H54 (cell line): Measurements from ENCODE around the gene OR13C8.
A peak's percentile ranks its signal among the peaks of the same experiment; 100 is the strongest.
"Not testable (repeated sequence)": the region's sequence is repeated elsewhere in the genome, so short reads cannot be mapped to it uniquely, and the experiment has no call there.

Experiments used
- DNase-seq: peaks from one replicate; pipeline ENCODE4 v3.0.0; 2011; ENCODE audit warnings: low spot score, mixed read lengths; ENCODE audit not compliant: insufficient read length
- FAIRE-seq: peaks from 3 replicates; lab custom pipeline; 2011; peaks lifted over from hg19 to GRCh38; lab: Jason Lieb, UNC
- POLR2A ChIP-seq: IDR thresholded peaks from 2 replicates; pipeline ENCODE4 v1.6.1; 2011; ENCODE audit warnings: low read depth, mild to moderate bottlenecking, low read length

The OR13C8 gene

GRCh38 chr9:104568868-104569267 lies at the start of gene OR13C8:
OR13C8 (plus strand) TSS chr9:104569168; CDS start chr9:104569168, 0 bp downstream.
- no peak for TF ChIP-seq POLR2A
- FAIRE-seq, result peak; percentile 6
- no peak for DNase-seq

- DNase-seq, FAIRE-seq: not testable (repeated sequence)
Observed at GRCh38 chr9:104520241-104520640, 48.7 kb upstream of the OR13C8 start.

- FAIRE-seq, result no peak
- no peak for DNase-seq
- TF ChIP-seq POLR2A, result no peak
Observed at GRCh38 chr9:104527109-104527508, 41.9 kb upstream of the OR13C8 start, which contains the start of gene OR13C4. OR13C4 (minus strand) TSS chr9:104527209; CDS start chr9:104527209, 0 bp downstream.

GRCh38 chr9:104536756-104537155 lies 32.2 kb upstream of the OR13C8 start, which contains the start of gene OR13C3:
OR13C3 (minus strand) TSS chr9:104536856; CDS start chr9:104536723, 133 bp downstream.
- DNase-seq (no peak), FAIRE-seq (peak; percentile 92)
- TF ChIP-seq POLR2A, result no peak

- DNase-seq (no peak), FAIRE-seq (peak; percentile 11)
- TF ChIP-seq POLR2A, result no peak
Observed at GRCh38 chr9:104539275-104539674, 29.7 kb upstream of the OR13C8 start.

- TF ChIP-seq POLR2A, result no peak
- DNase-seq (no peak), FAIRE-seq (no peak)
Observed at GRCh38 chr9:104544644-104545043, 24.3 kb upstream of the OR13C8 start.

- no peak for TF ChIP-seq POLR2A
Observed at GRCh38 chr9:104553261-104553660, 15.7 kb upstream of the OR13C8 start.

GRCh38 chr9:104555521-104555920 lies 13.4 kb upstream of the OR13C8 start:
- FAIRE-seq (peak; percentile 55), DNase-seq (no peak)
- TF ChIP-seq POLR2A, result no peak

More at GRCh38 chr9:104553261-104553660, 15.7 kb upstream of the OR13C8 start:
- FAIRE-seq, result no peak
- no peak for DNase-seq

- DNase-seq, result no peak
- FAIRE-seq, result no peak
- no peak for TF ChIP-seq POLR2A
Observed at GRCh38 chr9:104556830-104557634, 11.9 kb upstream of the OR13C8 start.

GRCh38 chr9:104564358-104564757 lies 4.6 kb upstream of the OR13C8 start:
- no peak for TF ChIP-seq POLR2A
- no peak for FAIRE-seq

GRCh38 chr9:104572612-104573011 lies 3.6 kb downstream of the OR13C8 start:
- TF ChIP-seq POLR2A, result no peak
- no peak for FAIRE-seq
- DNase-seq, result no peak

More at GRCh38 chr9:104564358-104564757, 4.6 kb upstream of the OR13C8 start:
- no peak for DNase-seq

- peak; percentile 41 for FAIRE-seq
Observed at GRCh38 chr9:104575456-104575855, 6.5 kb downstream of the OR13C8 start.

GRCh38 chr9:104577263-104577662 lies 8.3 kb downstream of the OR13C8 start:
- peak; percentile 20 for FAIRE-seq
- no peak for TF ChIP-seq POLR2A
- no peak for DNase-seq

More at GRCh38 chr9:104575456-104575855, 6.5 kb downstream of the OR13C8 start:
- DNase-seq, result no peak
- no peak for TF ChIP-seq POLR2A

- FAIRE-seq, result no peak
- TF ChIP-seq POLR2A, result no peak
- DNase-seq, result no peak
Observed at GRCh38 chr9:104580562-104580961, 11.6 kb downstream of the OR13C8 start.
